Measurements from ENCODE around the gene MLN.

DNA sequence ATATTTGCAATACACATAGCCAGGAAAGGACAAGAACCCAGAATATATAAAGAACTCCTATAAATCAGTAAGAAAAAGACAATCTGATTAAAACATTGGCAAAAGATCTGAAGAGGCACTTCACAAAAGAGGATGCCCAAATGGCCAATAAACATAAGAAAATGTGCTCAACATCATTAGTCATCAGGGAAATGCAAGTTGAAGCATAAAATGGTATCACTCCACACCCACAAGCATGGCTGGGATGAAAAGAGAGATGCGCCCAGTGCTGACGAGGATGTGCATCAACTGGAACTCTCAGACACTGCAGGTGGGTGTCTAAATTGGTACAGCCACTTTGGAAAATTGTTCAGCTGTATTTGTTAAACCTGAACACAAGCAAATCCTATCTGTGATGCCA lies 42.4 kb upstream of the MLN start:
- TF ChIP-seq, protein P1, sequence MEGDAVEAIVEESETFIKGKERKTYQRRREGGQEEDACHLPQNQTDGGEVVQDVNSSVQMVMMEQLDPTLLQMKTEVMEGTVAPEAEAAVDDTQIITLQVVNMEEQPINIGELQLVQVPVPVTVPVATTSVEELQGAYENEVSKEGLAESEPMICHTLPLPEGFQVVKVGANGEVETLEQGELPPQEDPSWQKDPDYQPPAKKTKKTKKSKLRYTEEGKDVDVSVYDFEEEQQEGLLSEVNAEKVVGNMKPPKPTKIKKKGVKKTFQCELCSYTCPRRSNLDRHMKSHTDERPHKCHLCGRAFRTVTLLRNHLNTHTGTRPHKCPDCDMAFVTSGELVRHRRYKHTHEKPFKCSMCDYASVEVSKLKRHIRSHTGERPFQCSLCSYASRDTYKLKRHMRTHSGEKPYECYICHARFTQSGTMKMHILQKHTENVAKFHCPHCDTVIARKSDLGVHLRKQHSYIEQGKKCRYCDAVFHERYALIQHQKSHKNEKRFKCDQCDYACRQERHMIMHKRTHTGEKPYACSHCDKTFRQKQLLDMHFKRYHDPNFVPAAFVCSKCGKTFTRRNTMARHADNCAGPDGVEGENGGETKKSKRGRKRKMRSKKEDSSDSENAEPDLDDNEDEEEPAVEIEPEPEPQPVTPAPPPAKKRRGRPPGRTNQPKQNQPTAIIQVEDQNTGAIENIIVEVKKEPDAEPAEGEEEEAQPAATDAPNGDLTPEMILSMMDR (IDR thresholded peaks at IDR 0.05), result no peak
- TF ChIP-seq POLR2AphosphoS5 (IDR thresholded peaks at IDR 0.05) (no peak), POLR2A (IDR thresholded peaks at IDR 0.05) (no peak), EP300 (IDR thresholded peaks at IDR 0.05) (no peak)
